ENCODE measurements around the gene CRLF2.

GRCh38 chrX:1172496-1172895, 40.0 kb downstream of the CRLF2 start:
- no peak for TF ChIP-seq CTCF (IDR thresholded peaks at IDR 0.05; ENCODE audit: control extremely low read depth in 1 of 3, insufficient read depth in 1 of 3, low read depth in 1 of 3, low read length in 3 of 3)
- no peak for TF ChIP-seq JUND (IDR thresholded peaks at IDR 0.05; ENCODE audit: low read length)
- no peak for TF ChIP-seq RAD21 (IDR thresholded peaks at IDR 0.05 in 1 of 2, conservative IDR thresholded peaks at IDR 0.05 in 1 of 2; ENCODE audit: low read depth in 2 of 2, low read length in 2 of 2)
- no peak for TF ChIP-seq BCL11A (IDR thresholded peaks at IDR 0.05; ENCODE audit: low read depth in 2 of 2, low read length in 2 of 2)
- TF ChIP-seq YY1 (IDR thresholded peaks at IDR 0.05; ENCODE audit: low read depth, low read length): no peak
- TF ChIP-seq EZH2 (IDR thresholded peaks at IDR 0.05; ENCODE audit: low read depth, low read length, severe bottlenecking): no peak
- TF ChIP-seq PHF8 (conservative IDR thresholded peaks at IDR 0.05; ENCODE audit: low read depth, low read length): no peak
- no peak for TF ChIP-seq POLR2AphosphoS5 (IDR thresholded peaks at IDR 0.05; ENCODE audit: low read depth, low read length)
- TF ChIP-seq JUN (IDR thresholded peaks at IDR 0.05; ENCODE audit: low read depth, low read length): no peak
- no peak for TF ChIP-seq POLR2A (IDR thresholded peaks at IDR 0.05; ENCODE audit: control extremely low read depth in 1 of 2, low read depth in 2 of 2, low read length in 2 of 2)
- no peak for TF ChIP-seq TAF7 (optimal IDR thresholded peaks at IDR 0.05; ENCODE audit: borderline replicate concordance, low read depth, low read length)
- no peak for TF ChIP-seq SAP30 (IDR thresholded peaks at IDR 0.05; ENCODE audit: insufficient read depth, insufficient replicate concordance, low read length)
- TF ChIP-seq TBP (IDR thresholded peaks at IDR 0.05; ENCODE audit: low read depth, low read length): no peak
